ENCODE measurements around the gene TMPRSS13. TPM values are rescaled to one million over a fixed set of nuclear protein-coding genes. Genes with fewer than 3 reads are reported as not detected.

The TMPRSS13 gene
- total RNA-seq, 2 donors from 2014 or later, result 1.1 TPM; not detected in 1

- DNase-seq (ENCODE audit: low spot score) (no peak), ATAC-seq (ENCODE audit: insufficient number of reproducible peaks, low FRiP score, low read depth) (no peak)
- Histone ChIP-seq H3K27ac (no peak overlapping the region), H3K36me3 (no peaks in the 10 kb centered on the region), H3K4me1 (ENCODE audit: control insufficient read depth in 1 of 2, low read depth in 2 of 2) (peaks cover 0 to 3% of the 10 kb centered on the region in 2 donors), H3K9me3 (no peaks in the 10 kb centered on the region), H3K27me3 (replicated peaks; ENCODE audit: insufficient read depth) (no peaks in the 10 kb centered on the region), H3K4me3 (no peak overlapping the region)
- TF ChIP-seq CTCF (IDR thresholded peaks at IDR 0.05), result no peak
These were observed 16.7 kb downstream of the TMPRSS13 start for GRCh38 chr11:117912497-117912896.

GRCh38 chr11:117911694-117912093 lies 17.5 kb downstream of the TMPRSS13 start:
- no peaks in the 10 kb centered on the region for H3K9me3 ChIP-seq
- H3K4me3 ChIP-seq, result no peak overlapping the region
- no peak for ATAC-seq (ENCODE audit: insufficient number of reproducible peaks, low FRiP score, low read depth)
- no peak for DNase-seq (ENCODE audit: low spot score)
- H3K36me3 ChIP-seq, result no peaks in the 10 kb centered on the region
- peaks cover 0 to 6% of the 10 kb centered on the region in 2 donors for H3K4me1 ChIP-seq (ENCODE audit: control insufficient read depth in 1 of 2, low read depth in 2 of 2)
- no peak for TF ChIP-seq CTCF (IDR thresholded peaks at IDR 0.05)
- H3K27ac ChIP-seq, result no peak overlapping the region
- no peaks in the 10 kb centered on the region for H3K27me3 ChIP-seq (replicated peaks; ENCODE audit: insufficient read depth)

- Histone ChIP-seq H3K4me1 (ENCODE audit: control insufficient read depth in 1 of 2, low read depth in 2 of 2) (peaks cover 0 to 6% of the 10 kb centered on the region in 2 donors), H3K27me3 (replicated peaks; ENCODE audit: insufficient read depth) (no peaks in the 10 kb centered on the region), H3K4me3 (no peak overlapping the region), H3K9me3 (no peaks in the 10 kb centered on the region), H3K36me3 (no peaks in the 10 kb centered on the region), H3K27ac (no peak overlapping the region)
- no peak for TF ChIP-seq CTCF (IDR thresholded peaks at IDR 0.05)
- DNase-seq (ENCODE audit: low spot score), result no peak
- ATAC-seq (ENCODE audit: insufficient number of reproducible peaks, low FRiP score, low read depth), result no peak
These were observed 18.1 kb downstream of the TMPRSS13 start for GRCh38 chr11:117910941-117911655.

DNA sequence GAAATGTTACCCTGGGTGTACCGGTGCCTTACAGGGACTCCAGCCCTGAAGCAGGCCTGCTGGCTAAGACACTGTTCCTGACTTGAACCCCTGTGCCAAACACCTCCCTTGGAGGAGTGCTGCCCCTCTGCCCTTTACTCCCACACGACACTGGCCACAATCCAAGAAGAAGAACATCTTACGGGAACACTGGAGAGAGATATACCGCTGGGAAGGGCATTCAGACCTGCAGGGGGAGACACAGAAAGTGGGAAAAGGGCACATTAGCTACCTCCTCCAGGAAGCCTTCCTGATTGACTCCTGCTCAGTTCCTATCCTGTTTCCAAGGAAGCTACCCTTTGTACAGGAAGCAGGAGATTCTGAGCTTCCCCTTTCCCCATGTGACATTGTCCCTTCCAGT lies 18.7 kb downstream of the TMPRSS13 start:
- no peaks in the 10 kb centered on the region for H3K36me3 ChIP-seq
- no peaks in the 10 kb centered on the region for H3K27me3 ChIP-seq (replicated peaks; ENCODE audit: insufficient read depth)
- DNase-seq (ENCODE audit: low spot score) (no peak), ATAC-seq (ENCODE audit: insufficient number of reproducible peaks, low FRiP score, low read depth) (no peak)
- H3K4me3 ChIP-seq, result no peak overlapping the region
- TF ChIP-seq CTCF (IDR thresholded peaks at IDR 0.05), result no peak
- H3K27ac ChIP-seq, result no peak overlapping the region
- H3K9me3 ChIP-seq, result no peaks in the 10 kb centered on the region
- H3K4me1 ChIP-seq (ENCODE audit: control insufficient read depth in 1 of 2, low read depth in 2 of 2), result peaks cover 0 to 6% of the 10 kb centered on the region in 2 donors

- peaks cover 0 to 6% of the 10 kb centered on the region in 2 donors for H3K4me1 ChIP-seq (ENCODE audit: control insufficient read depth in 1 of 2, low read depth in 2 of 2)
- DNase-seq (ENCODE audit: low spot score), result no peak
- no peaks in the 10 kb centered on the region for H3K9me3 ChIP-seq
- no peaks in the 10 kb centered on the region for H3K27me3 ChIP-seq (replicated peaks; ENCODE audit: insufficient read depth)
- H3K36me3 ChIP-seq, result no peaks in the 10 kb centered on the region
- H3K4me3 ChIP-seq, result no peak overlapping the region
- ATAC-seq (ENCODE audit: insufficient number of reproducible peaks, low FRiP score, low read depth), result no peak
- H3K27ac ChIP-seq, result no peak overlapping the region
- TF ChIP-seq CTCF (IDR thresholded peaks at IDR 0.05), result no peak
These were observed 19.4 kb downstream of the TMPRSS13 start for GRCh38 chr11:117909611-117910382.
